ENCODE results near the gene PPP6R1.

PPP6R1 gene

GRCh38 chr19:55257461-55258420 lies 1.1 kb downstream of the PPP6R1 start:
- no peak for DNase-seq

- DNase-seq = no peak
These were observed 2.0 kb downstream of the PPP6R1 start for GRCh38 chr19:55256562-55257460.

GRCh38 chr19:55255618-55256423 lies 3.0 kb downstream of the PPP6R1 start:
- DNase-seq = no peak

GRCh38 chr19:55254625-55254977 lies 4.2 kb downstream of the PPP6R1 start:
- DNase-seq = no peak

- DNase-seq = peak; percentile 50
These were observed 4.8 kb downstream of the PPP6R1 start for GRCh38 chr19:55253842-55254624.

GRCh38 chr19:55252760-55253663 lies 5.8 kb downstream of the PPP6R1 start:
- no peak for DNase-seq

GRCh38 chr19:55251341-55252081 lies 7.3 kb downstream of the PPP6R1 start:
- DNase-seq = no peak

GRCh38 chr19:55250262-55251036 lies 8.4 kb downstream of the PPP6R1 start:
- DNase-seq = no peak

GRCh38 chr19:55249841-55250240 lies 9.0 kb downstream of the PPP6R1 start:
- DNase-seq = no peak

- no peak for DNase-seq
These were observed 10.1 kb downstream of the PPP6R1 start for GRCh38 chr19:55248704-55249103.

- DNase-seq = no peak
These were observed 10.6 kb downstream of the PPP6R1 start for GRCh38 chr19:55248166-55248675.

GRCh38 chr19:55247621-55248099 lies 11.2 kb downstream of the PPP6R1 start:
- peak; percentile 55 for DNase-seq

- DNase-seq = peak; percentile 8
These were observed 12.1 kb downstream of the PPP6R1 start for GRCh38 chr19:55246462-55247451.

- no peak for DNase-seq
These were observed 13.4 kb downstream of the PPP6R1 start for GRCh38 chr19:55245236-55245904.

- DNase-seq = no peak
These were observed 14.7 kb downstream of the PPP6R1 start for GRCh38 chr19:55244004-55244680.

- DNase-seq = no peak
These were observed 16.3 kb downstream of the PPP6R1 start for GRCh38 chr19:55242517-55242916.
